MV-4-11 (cell line): ENCODE measurements around the gene PAQR7.

ENCODE experiments used
- DNase-seq: peaks from one replicate; lab custom pipeline; 2025; lab: John Stamatoyannopoulos, UW

The PAQR7 gene

GRCh38 chr1:25875154-25875855 is at the start of gene PAQR7:
Gene PAQR7, minus strand, starts transcription at chr1:25875708. Its CDS starts 11,869 bp downstream, at chr1:25863839.
- peak; percentile 58 for DNase-seq

- DNase-seq = peak; percentile 29
Observed at GRCh38 chr1:25924454-25924853, 48.9 kb upstream of the PAQR7 start.

- peak; percentile 68 for DNase-seq
Observed at GRCh38 chr1:25922971-25923552, 47.6 kb upstream of the PAQR7 start.

GRCh38 chr1:25922056-25922970 is 46.8 kb upstream of the PAQR7 start:
- DNase-seq = peak; percentile 66

- DNase-seq = no peak
Observed at GRCh38 chr1:25918615-25919014, 43.1 kb upstream of the PAQR7 start.

- DNase-seq = no peak
Observed at GRCh38 chr1:25917996-25918395, 42.5 kb upstream of the PAQR7 start.

GRCh38 chr1:25916460-25916859 is 41.0 kb upstream of the PAQR7 start:
- no peak for DNase-seq

- DNase-seq = no peak
Observed at GRCh38 chr1:25914074-25914995, 38.8 kb upstream of the PAQR7 start.

- DNase-seq = no peak
Observed at GRCh38 chr1:25913206-25913605, 37.7 kb upstream of the PAQR7 start.

- DNase-seq = no peak
Observed at GRCh38 chr1:25912076-25912831, 36.7 kb upstream of the PAQR7 start.

GRCh38 chr1:25911162-25911561 is 35.7 kb upstream of the PAQR7 start:
- no peak for DNase-seq

GRCh38 chr1:25909040-25909439 is 33.5 kb upstream of the PAQR7 start:
- DNase-seq = no peak

GRCh38 chr1:25908161-25908560 is 32.7 kb upstream of the PAQR7 start:
- DNase-seq = no peak

- no peak for DNase-seq
Observed at GRCh38 chr1:25907601-25908000, 32.1 kb upstream of the PAQR7 start.

- DNase-seq = no peak
Observed at GRCh38 chr1:25906644-25907300, 31.3 kb upstream of the PAQR7 start.

GRCh38 chr1:25905680-25906643 is 30.5 kb upstream of the PAQR7 start, which contains the start of gene STMN1:
Gene STMN1, minus strand, starts transcription at chr1:25906419. Its CDS starts 1,743 bp downstream, at chr1:25904676.
- peak; percentile 87 for DNase-seq

GRCh38 chr1:25904943-25905679 is 29.6 kb upstream of the PAQR7 start:
- peak; percentile 88 for DNase-seq

GRCh38 chr1:25903986-25904385 is 28.5 kb upstream of the PAQR7 start:
- DNase-seq = no peak
